NCI-H2196 (cell line): Measurements from ENCODE around the gene PLEKHG4B.
"Not testable (repeated sequence)": the region's sequence is repeated elsewhere in the genome, so short reads cannot be mapped to it uniquely, and the experiment has no call there.

Experiments used
- DNase-seq: peaks from one replicate; lab custom pipeline; 2025; ENCODE audit not compliant: unreplicated experiment; lab: John Stamatoyannopoulos, UW

Gene PLEKHG4B

DNA sequence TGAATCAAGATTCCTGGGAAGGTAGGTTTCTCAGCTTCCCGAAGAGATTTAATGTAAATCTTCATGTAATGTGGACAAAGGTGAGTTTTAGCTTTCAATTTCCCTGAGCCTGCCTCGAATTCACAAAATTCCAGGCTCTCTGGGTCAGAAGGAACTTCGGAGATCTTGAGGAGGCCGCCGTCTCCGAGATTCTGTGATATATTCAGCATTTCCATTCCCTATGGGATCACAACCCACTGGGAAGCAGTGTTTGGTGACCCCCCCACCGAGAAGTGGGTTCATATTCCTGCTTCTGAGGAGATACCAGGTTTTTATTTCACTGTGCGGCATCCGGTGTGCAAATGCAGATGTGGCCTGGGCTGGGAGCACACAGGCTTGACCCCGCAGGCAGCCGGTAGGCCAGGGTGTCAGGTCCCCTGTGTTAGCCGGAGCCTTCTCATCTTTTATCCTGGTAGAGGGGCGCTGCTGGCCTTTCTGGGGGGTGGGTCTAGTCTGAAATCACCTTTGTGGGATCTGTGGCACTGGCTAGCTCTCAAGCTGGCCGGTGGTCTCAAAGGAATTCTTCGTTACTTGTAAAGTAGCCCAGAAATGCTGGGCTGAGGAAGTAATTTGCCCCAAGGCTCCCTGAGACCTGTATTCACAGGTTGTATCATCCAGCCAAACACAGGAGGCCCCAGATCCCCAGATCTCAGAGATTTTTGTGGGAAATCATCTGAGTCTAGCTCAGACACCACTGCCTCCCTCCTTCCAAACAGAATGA, 1.4 kb downstream of the PLEKHG4B start:
- DNase-seq = no peak

- no peak for DNase-seq
These were observed 2.3 kb downstream of the PLEKHG4B start for GRCh38 chr5:94113-94892.

GRCh38 chr5:95241-95980, 3.4 kb downstream of the PLEKHG4B start:
- DNase-seq = no peak

- no peak for DNase-seq
These were observed 5.2 kb downstream of the PLEKHG4B start for GRCh38 chr5:96976-97660.

DNA sequence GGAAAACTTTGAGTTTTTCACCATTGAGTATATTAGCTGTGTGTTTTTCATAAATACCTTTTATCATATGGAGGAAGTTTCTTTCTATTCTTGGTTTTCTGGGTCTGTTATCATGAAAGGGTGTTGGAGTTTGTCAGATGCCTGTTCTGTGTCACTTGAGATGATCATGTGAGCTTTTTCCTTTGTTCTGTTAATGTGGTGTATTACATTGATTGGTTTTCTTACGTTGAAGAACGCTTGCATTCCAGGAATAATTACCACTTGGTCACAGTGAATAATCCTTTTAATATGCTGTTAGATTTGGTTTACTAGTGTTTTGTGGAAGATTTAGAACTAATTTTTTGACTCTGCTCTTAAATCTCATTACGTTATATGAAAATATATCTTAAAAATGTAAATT, 7.8 kb downstream of the PLEKHG4B start:
- no peak for DNase-seq

DNA sequence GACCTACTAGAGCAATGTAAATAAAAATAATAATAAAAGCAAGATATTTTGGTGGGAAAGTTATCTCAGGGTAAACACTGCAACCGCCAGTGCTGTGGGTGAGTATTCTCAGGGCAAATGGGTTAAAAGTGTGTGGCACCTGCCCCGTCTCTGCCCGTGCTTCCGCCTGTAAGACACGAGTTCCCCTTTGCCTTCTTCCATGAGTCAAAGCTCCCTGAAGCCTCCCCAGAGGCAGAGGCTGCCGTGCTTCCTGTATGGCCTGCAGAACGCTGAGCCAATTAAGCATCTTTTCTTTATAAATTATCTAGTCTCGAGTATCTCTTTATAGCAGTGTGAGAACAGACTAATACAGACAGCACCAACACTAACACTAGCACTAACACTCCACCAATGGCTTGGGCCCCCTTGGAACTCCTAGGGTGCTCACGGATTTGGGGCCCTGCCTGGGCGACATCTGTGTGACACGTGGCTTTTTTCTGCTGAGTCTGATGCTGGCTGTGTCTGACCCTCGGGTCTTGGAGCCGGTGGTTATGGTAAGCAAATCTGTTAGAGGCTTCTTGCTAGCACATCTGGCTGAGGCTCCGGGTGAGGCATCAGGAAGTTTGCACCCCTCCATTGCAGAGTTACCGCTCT, 10.6 kb downstream of the PLEKHG4B start:
- DNase-seq = no peak

DNA sequence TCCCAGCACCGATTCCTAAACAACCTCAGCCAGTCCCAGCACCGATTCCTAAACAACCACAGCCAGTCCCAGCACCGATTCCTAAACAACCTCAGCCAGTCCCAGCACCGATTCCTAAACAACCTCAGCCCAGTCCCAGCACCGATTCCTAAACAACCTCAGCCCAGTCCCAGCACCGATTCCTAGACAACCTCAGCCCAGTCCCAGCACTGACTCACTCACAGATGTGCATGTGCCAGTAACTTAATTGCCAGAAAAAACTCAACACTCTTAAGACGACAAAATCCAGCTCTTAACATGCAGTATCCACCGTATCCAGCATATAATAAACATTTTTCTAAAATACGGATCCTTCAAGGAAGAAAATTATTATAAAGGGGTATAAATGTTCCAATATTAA, 12.1 kb downstream of the PLEKHG4B start:
- not testable (repeated sequence) for DNase-seq

- no peak for DNase-seq
These were observed 12.9 kb downstream of the PLEKHG4B start for GRCh38 chr5:104778-105296.

GRCh38 chr5:105504-106070, 13.6 kb downstream of the PLEKHG4B start:
- no peak for DNase-seq

GRCh38 chr5:106587-106986, 14.6 kb downstream of the PLEKHG4B start:
- no peak for DNase-seq

DNA sequence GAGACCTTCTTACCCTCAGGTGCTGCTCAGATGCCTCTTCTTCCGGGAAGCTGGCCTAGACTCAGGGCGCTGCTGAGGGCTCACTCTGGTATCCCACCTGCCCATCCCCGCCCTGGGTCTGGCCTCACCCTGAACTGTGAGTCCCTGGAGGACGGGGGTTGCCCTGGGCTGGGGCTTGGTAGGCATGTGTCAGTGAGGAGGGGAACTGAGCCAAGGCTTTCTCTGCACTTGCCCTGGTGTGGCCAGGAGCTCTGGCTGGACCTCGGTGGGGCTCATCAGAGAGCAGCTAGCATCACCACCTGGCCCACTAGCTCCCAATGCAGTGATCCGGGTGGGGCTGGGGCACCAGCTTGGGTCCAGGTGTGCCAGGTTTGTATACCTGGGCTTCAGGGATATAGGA, 15.6 kb downstream of the PLEKHG4B start:
- DNase-seq = no peak

DNA sequence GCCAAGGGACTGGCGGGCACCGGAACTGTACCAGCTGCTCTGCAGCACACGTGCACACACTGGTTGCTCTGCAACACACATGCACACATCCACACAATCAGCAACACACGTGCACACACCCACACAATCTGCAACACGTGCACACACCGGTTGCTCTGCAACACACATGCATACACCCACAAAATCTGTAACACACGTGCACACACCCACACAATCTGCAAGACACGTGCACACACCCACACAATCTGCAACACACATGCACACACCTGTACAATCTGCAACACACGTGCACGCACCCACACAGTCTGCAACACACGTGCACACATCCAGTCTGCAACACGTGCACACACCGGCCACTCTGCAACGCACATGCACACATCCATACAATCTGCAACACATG, 17.9 kb downstream of the PLEKHG4B start:
- no peak for DNase-seq

- no peak for DNase-seq
These were observed 18.4 kb downstream of the PLEKHG4B start for GRCh38 chr5:110270-110888.

- DNase-seq = no peak
These were observed 19.2 kb downstream of the PLEKHG4B start for GRCh38 chr5:111171-111570.

- no peak for DNase-seq
These were observed 27.6 kb downstream of the PLEKHG4B start for GRCh38 chr5:119486-120097.

DNA sequence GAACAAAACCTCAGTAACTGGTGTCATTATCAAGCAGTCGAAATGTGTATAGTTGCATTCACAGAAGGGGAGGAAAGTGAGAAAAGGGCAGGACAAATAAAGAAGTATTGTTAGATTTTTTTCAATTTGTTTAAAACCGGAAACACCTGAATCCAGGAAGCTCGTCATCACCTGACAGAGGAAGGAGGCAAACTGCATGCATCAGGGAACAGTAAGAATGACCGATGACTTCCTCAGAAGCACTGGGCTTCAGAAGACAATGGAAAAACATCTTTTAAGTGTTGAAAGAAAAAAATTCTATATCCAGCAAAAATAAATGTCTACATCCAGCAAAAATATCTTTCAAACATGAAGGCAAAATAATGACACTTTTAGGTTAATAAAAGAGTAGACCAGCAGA, 29.5 kb downstream of the PLEKHG4B start:
- no peak for DNase-seq

- DNase-seq = no peak
These were observed 33.8 kb downstream of the PLEKHG4B start for GRCh38 chr5:125815-126214.

DNA sequence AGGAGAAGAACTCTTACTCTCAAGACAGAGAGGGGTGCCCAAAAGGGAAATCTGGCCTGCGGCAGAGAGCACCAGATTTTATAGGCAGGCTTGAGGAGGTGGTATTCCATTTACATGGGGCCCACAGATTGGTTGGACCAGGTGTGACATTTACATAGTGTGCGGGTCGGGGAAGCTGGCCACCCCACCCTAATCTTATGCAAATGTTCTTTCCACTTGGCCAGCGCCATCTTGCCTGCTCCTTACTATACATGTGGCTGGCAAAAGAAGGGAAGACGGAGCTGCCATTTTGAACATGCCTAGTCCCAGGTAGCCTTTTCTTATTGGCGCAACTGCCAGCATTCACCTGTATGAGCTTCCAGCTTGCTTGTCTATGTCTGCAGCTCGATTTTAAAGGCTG, 34.8 kb downstream of the PLEKHG4B start:
- no peak for DNase-seq

DNA sequence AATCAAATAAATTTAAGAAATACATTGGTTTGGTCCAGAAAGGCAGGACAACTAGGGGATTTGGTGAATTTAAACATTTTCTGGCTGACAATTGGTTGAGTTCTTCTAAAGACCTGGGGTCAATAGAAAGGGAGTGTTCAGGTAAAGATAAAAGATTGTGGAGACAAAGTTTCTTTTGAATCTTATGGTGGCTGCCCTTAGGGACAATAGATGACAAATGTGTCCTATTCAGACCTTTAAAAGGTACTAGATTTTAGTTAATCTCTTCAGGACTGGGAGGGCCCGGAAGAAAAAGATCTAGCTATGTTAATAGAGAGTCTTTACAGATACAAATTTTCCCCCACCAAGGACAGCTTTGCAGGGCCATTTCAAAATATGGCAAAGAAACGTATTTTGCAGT, 35.9 kb downstream of the PLEKHG4B start:
- no peak for DNase-seq
